ENCODE data around the gene PPIL3. TPM values are rescaled to one million over a fixed set of nuclear protein-coding genes. Genes with fewer than 3 reads are reported as not detected.
"Not testable (repeated sequence)": the region's sequence is repeated elsewhere in the genome, so short reads cannot be mapped to it uniquely, and the experiment has no call there.

PPIL3 gene
- total RNA-seq, 1 donor from 2014 or later: 63.7 TPM

- H3K4me3 ChIP-seq (ENCODE audit: low read length in 3 of 3): no peak overlapping the region
- no peak overlapping the region for H3K9ac ChIP-seq (ENCODE audit: low read depth in 1 of 3, low read length in 3 of 3)
- H3K27ac ChIP-seq (ENCODE audit: low read depth, low read length): no peak overlapping the region
- no peaks in the 10 kb centered on the region for H3K27me3 ChIP-seq (ENCODE audit: control insufficient read depth in 3 of 3, insufficient read depth in 3 of 3, low read length in 3 of 3)
- peaks cover 26 to 62% (median 49%) of the 10 kb centered on the region in 3 donors for H3K36me3 ChIP-seq (ENCODE audit: control insufficient read depth in 3 of 3, insufficient read depth in 3 of 3, low read length in 3 of 3)
- H3K4me1 ChIP-seq (ENCODE audit: control insufficient read depth in 3 of 3, insufficient read depth in 3 of 3, low read length in 3 of 3): peaks cover 0 to 3% (median 0%) of the 10 kb centered on the region in 3 donors
- no peaks in the 10 kb centered on the region for H3K9me3 ChIP-seq (ENCODE audit: control insufficient read depth in 3 of 3, low read length in 3 of 3)
Observed at GRCh38 chr2:200899482-200899881, 10.6 kb upstream of the PPIL3 start.

GRCh38 chr2:200881715-200882249, 7.1 kb downstream of the PPIL3 start:
- not testable (repeated sequence) for H3K4me3 ChIP-seq (ENCODE audit: low read length in 3 of 3); H3K27ac ChIP-seq (ENCODE audit: low read depth, low read length); H3K9me3 ChIP-seq (ENCODE audit: control insufficient read depth in 3 of 3, low read length in 3 of 3); H3K27me3 ChIP-seq (ENCODE audit: control insufficient read depth in 3 of 3, insufficient read depth in 3 of 3, low read length in 3 of 3); H3K9ac ChIP-seq (ENCODE audit: low read depth in 1 of 3, low read length in 3 of 3); H3K4me1 ChIP-seq (ENCODE audit: control insufficient read depth in 3 of 3, insufficient read depth in 3 of 3, low read length in 3 of 3)
- peaks cover 27 to 59% (median 32%) of the 10 kb centered on the region in 3 donors for H3K36me3 ChIP-seq (ENCODE audit: control insufficient read depth in 3 of 3, insufficient read depth in 3 of 3, low read length in 3 of 3)

GRCh38 chr2:200878289-200878880, 10.5 kb downstream of the PPIL3 start:
- Histone ChIP-seq H3K4me1 (ENCODE audit: control insufficient read depth in 3 of 3, insufficient read depth in 3 of 3, low read length in 3 of 3) (no peaks in the 10 kb centered on the region), H3K27ac (ENCODE audit: low read depth, low read length) (no peak overlapping the region), H3K4me3 (ENCODE audit: low read length in 3 of 3) (no peak overlapping the region), H3K9ac (ENCODE audit: low read depth in 1 of 3, low read length in 3 of 3) (no peak overlapping the region), H3K9me3 (ENCODE audit: control insufficient read depth in 3 of 3, low read length in 3 of 3) (no peaks in the 10 kb centered on the region), H3K36me3 (ENCODE audit: control insufficient read depth in 3 of 3, insufficient read depth in 3 of 3, low read length in 3 of 3) (peaks cover 28 to 59% (median 29%) of the 10 kb centered on the region in 3 donors), H3K27me3 (ENCODE audit: control insufficient read depth in 3 of 3, insufficient read depth in 3 of 3, low read length in 3 of 3) (no peaks in the 10 kb centered on the region)

- Histone ChIP-seq H3K4me1 (ENCODE audit: control insufficient read depth in 3 of 3, insufficient read depth in 3 of 3, low read length in 3 of 3) (no peaks in the 10 kb centered on the region), H3K27ac (ENCODE audit: low read depth, low read length) (no peak overlapping the region), H3K9me3 (ENCODE audit: control insufficient read depth in 3 of 3, low read length in 3 of 3) (no peaks in the 10 kb centered on the region), H3K36me3 (ENCODE audit: control insufficient read depth in 3 of 3, insufficient read depth in 3 of 3, low read length in 3 of 3) (peaks cover 28 to 52% (median 29%) of the 10 kb centered on the region in 3 donors), H3K27me3 (ENCODE audit: control insufficient read depth in 3 of 3, insufficient read depth in 3 of 3, low read length in 3 of 3) (no peaks in the 10 kb centered on the region), H3K4me3 (ENCODE audit: low read length in 3 of 3) (no peak overlapping the region), H3K9ac (ENCODE audit: low read depth in 1 of 3, low read length in 3 of 3) (no peak overlapping the region)
Observed at GRCh38 chr2:200877443-200877842, 11.4 kb downstream of the PPIL3 start.

GRCh38 chr2:200873560-200873959, 15.3 kb downstream of the PPIL3 start:
- Histone ChIP-seq H3K4me3 (ENCODE audit: low read length in 3 of 3) (no peak overlapping the region), H3K27ac (ENCODE audit: low read depth, low read length) (no peak overlapping the region), H3K9ac (ENCODE audit: low read depth in 1 of 3, low read length in 3 of 3) (no peak overlapping the region), H3K36me3 (ENCODE audit: control insufficient read depth in 3 of 3, insufficient read depth in 3 of 3, low read length in 3 of 3) (peaks cover 15 to 27% (median 21%) of the 10 kb centered on the region in 3 donors), H3K27me3 (ENCODE audit: control insufficient read depth in 3 of 3, insufficient read depth in 3 of 3, low read length in 3 of 3) (no peaks in the 10 kb centered on the region), H3K9me3 (ENCODE audit: control insufficient read depth in 3 of 3, low read length in 3 of 3) (no peaks in the 10 kb centered on the region), H3K4me1 (ENCODE audit: control insufficient read depth in 3 of 3, insufficient read depth in 3 of 3, low read length in 3 of 3) (no peaks in the 10 kb centered on the region)

- Histone ChIP-seq H3K36me3 (ENCODE audit: control insufficient read depth in 3 of 3, insufficient read depth in 3 of 3, low read length in 3 of 3) (peaks cover 8 to 13% (median 10%) of the 10 kb centered on the region in 3 donors), H3K9ac (ENCODE audit: low read depth in 1 of 3, low read length in 3 of 3) (no peak overlapping the region), H3K4me3 (ENCODE audit: low read length in 3 of 3) (no peak overlapping the region), H3K4me1 (ENCODE audit: control insufficient read depth in 3 of 3, insufficient read depth in 3 of 3, low read length in 3 of 3) (peaks cover 0 to 10% (median 0%) of the 10 kb centered on the region in 3 donors), H3K9me3 (ENCODE audit: control insufficient read depth in 3 of 3, low read length in 3 of 3) (no peaks in the 10 kb centered on the region), H3K27me3 (ENCODE audit: control insufficient read depth in 3 of 3, insufficient read depth in 3 of 3, low read length in 3 of 3) (no peaks in the 10 kb centered on the region), H3K27ac (ENCODE audit: low read depth, low read length) (no peak overlapping the region)
Observed at GRCh38 chr2:200871151-200871550, 17.7 kb downstream of the PPIL3 start.

- Histone ChIP-seq H3K4me3 (ENCODE audit: low read length in 3 of 3) (no peak overlapping the region), H3K27me3 (ENCODE audit: control insufficient read depth in 3 of 3, insufficient read depth in 3 of 3, low read length in 3 of 3) (no peaks in the 10 kb centered on the region), H3K9me3 (ENCODE audit: control insufficient read depth in 3 of 3, low read length in 3 of 3) (no peaks in the 10 kb centered on the region)
Observed at GRCh38 chr2:200869014-200869413, 19.9 kb downstream of the PPIL3 start.

GRCh38 chr2:200864176-200865034, 24.5 kb downstream of the PPIL3 start, which contains the start of gene CLK1:
Gene CLK1, minus strand, starts transcription at chr2:200864658. Its CDS starts 2,796 bp downstream, at chr2:200861862.
- Histone ChIP-seq H3K27me3 (ENCODE audit: control insufficient read depth in 3 of 3, insufficient read depth in 3 of 3, low read length in 3 of 3) (no peaks in the 10 kb centered on the region), H3K36me3 (ENCODE audit: control insufficient read depth in 3 of 3, insufficient read depth in 3 of 3, low read length in 3 of 3) (peaks cover 2 to 6% (median 3%) of the 10 kb centered on the region in 3 donors), H3K9me3 (ENCODE audit: control insufficient read depth in 3 of 3, low read length in 3 of 3) (no peaks in the 10 kb centered on the region), H3K4me1 (ENCODE audit: control insufficient read depth in 3 of 3, insufficient read depth in 3 of 3, low read length in 3 of 3) (peaks cover 15 to 28% (median 25%) of the 10 kb centered on the region in 3 donors), H3K9ac (ENCODE audit: low read depth in 1 of 3, low read length in 3 of 3) (peak within 1 kb of the TSS; percentile 100), H3K27ac (ENCODE audit: low read depth, low read length) (peak within 1 kb of the TSS; percentile 100), H3K4me3 (ENCODE audit: low read length in 3 of 3) (peak within 1 kb of the TSS; percentile 91 to 100 (median 100))

More at GRCh38 chr2:200869014-200869413, 19.9 kb downstream of the PPIL3 start:
- Histone ChIP-seq H3K9ac (ENCODE audit: low read depth in 1 of 3, low read length in 3 of 3) (no peak overlapping the region), H3K36me3 (ENCODE audit: control insufficient read depth in 3 of 3, insufficient read depth in 3 of 3, low read length in 3 of 3) (peaks cover 0 to 6% (median 2%) of the 10 kb centered on the region in 3 donors), H3K27ac (ENCODE audit: low read depth, low read length) (no peak overlapping the region), H3K4me1 (ENCODE audit: control insufficient read depth in 3 of 3, insufficient read depth in 3 of 3, low read length in 3 of 3) (peaks cover 5 to 14% (median 7%) of the 10 kb centered on the region in 3 donors)

- Histone ChIP-seq H3K4me3 (ENCODE audit: low read length in 3 of 3) (peak overlapping the region; percentile 91 to 100 (median 100)), H3K9ac (ENCODE audit: low read depth in 1 of 3, low read length in 3 of 3) (peak overlapping the region; percentile 100), H3K9me3 (ENCODE audit: control insufficient read depth in 3 of 3, low read length in 3 of 3) (no peaks in the 10 kb centered on the region), H3K27me3 (ENCODE audit: control insufficient read depth in 3 of 3, insufficient read depth in 3 of 3, low read length in 3 of 3) (no peaks in the 10 kb centered on the region), H3K27ac (ENCODE audit: low read depth, low read length) (peak overlapping the region; percentile 100), H3K36me3 (ENCODE audit: control insufficient read depth in 3 of 3, insufficient read depth in 3 of 3, low read length in 3 of 3) (peaks cover 6 to 8% (median 8%) of the 10 kb centered on the region in 3 donors), H3K4me1 (ENCODE audit: control insufficient read depth in 3 of 3, insufficient read depth in 3 of 3, low read length in 3 of 3) (peaks cover 21 to 34% (median 25%) of the 10 kb centered on the region in 3 donors)
Observed at GRCh38 chr2:200863782-200864175, 25.1 kb downstream of the PPIL3 start.
